Measurements from ENCODE around the gene GRIA3.
"Not testable (repeated sequence)": the region's sequence is repeated elsewhere in the genome, so short reads cannot be mapped to it uniquely, and the experiment has no call there.

GRIA3 gene

DNA sequence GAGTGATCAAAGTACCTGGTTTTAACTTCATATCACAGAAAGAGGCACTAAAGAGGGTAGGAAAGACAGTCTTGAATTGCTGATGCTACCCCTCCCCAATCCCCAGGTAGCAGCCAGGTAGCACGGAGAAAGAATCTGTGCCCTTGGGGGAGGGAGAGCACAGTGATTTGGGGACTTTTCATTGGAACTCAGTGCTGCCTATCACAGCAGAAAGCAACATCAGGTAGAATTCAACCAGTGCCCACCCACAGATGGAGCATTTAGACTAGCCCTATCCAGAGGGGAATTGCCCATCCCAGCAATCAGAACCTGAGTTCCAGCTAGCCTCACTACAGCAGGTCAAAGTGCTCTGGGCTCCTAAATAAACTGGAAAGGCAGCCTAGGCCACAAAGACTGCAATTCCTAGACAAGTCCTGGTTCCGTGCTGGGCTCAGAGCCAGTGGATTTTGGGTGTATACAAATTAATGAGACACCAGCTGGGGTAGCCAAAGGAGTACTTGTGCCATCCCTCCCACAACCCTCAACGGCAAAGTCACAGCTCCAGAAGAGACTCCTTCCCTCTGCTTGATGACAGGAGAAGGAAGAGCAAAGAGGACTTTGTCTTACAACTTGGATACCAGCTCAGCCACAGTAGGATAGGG is 320.7 kb downstream of the GRIA3 start:
- no peaks in the 10 kb centered on the region for H3K4me1 ChIP-seq (ENCODE audit: insufficient read depth, low read length)
- H3K9ac ChIP-seq (ENCODE audit: low read length) = no peak overlapping the region

DNA sequence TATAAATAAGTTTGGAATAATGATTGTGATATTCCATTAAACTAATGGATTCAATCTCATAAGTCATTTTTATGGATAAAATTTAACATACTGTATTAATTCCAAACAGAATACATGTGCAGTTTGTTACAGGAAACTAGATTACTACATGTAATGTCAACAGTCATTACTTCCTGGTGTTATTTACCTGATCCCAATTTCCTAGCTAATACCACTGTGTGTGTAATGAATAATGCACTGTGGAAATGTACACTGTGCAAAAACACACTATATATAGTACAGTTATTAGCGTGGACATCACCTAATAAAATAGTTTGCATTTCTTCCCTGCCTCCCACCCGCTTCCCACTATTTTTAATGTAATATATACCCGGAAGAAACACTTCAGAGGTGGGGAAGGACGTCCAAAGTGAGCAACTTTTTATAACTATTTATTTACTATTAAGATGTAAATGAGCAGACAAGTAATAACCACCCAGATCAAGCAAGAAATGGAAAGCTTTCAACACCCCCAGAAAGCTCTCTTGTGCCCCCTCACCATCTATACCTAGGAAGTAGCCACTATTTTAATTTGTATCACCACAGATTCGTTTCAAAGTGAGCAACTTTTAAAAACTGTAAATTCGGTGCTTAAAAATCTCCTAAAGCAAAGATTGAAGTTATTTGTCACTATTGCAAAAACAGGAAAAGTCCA is 329.7 kb downstream of the GRIA3 start:
- Histone ChIP-seq H3K9me3 (ENCODE audit: low read length) (no peaks in the 10 kb centered on the region), H3K27me3 (ENCODE audit: control insufficient read depth in 1 of 2, insufficient read depth in 2 of 2, low read length in 2 of 2) (no peaks in the 10 kb centered on the region), H3K4me1 (ENCODE audit: insufficient read depth, low read length) (no peaks in the 10 kb centered on the region), H3K9ac (ENCODE audit: low read length) (no peak overlapping the region), H3K4me3 (ENCODE audit: low read depth in 1 of 2, low read length in 2 of 2) (no peak overlapping the region), H3K36me3 (ENCODE audit: insufficient read depth, low read length) (no peaks in the 10 kb centered on the region), H3K27ac (ENCODE audit: low read depth, low read length) (no peak overlapping the region)

More for the DNA sequence above, 320.7 kb downstream of the GRIA3 start:
- Histone ChIP-seq H3K27ac (ENCODE audit: low read depth, low read length) (no peak overlapping the region), H3K9me3 (ENCODE audit: low read length) (no peaks in the 10 kb centered on the region), H3K4me3 (ENCODE audit: low read depth in 1 of 2, low read length in 2 of 2) (no peak overlapping the region), H3K27me3 (ENCODE audit: control insufficient read depth in 1 of 2, insufficient read depth in 2 of 2, low read length in 2 of 2) (no peaks in the 10 kb centered on the region), H3K36me3 (ENCODE audit: insufficient read depth, low read length) (no peaks in the 10 kb centered on the region)

GRCh38 chrX:123514279-123514640 is 330.2 kb downstream of the GRIA3 start:
- not testable (repeated sequence) for H3K9ac ChIP-seq (ENCODE audit: low read length); H3K27ac ChIP-seq (ENCODE audit: low read depth, low read length); H3K4me3 ChIP-seq (ENCODE audit: low read depth in 1 of 2, low read length in 2 of 2); H3K9me3 ChIP-seq (ENCODE audit: low read length); H3K4me1 ChIP-seq (ENCODE audit: insufficient read depth, low read length); H3K27me3 ChIP-seq (ENCODE audit: control insufficient read depth in 1 of 2, insufficient read depth in 2 of 2, low read length in 2 of 2); H3K36me3 ChIP-seq (ENCODE audit: insufficient read depth, low read length)

GRCh38 chrX:123518791-123519190 is 334.7 kb downstream of the GRIA3 start:
- H3K4me3 ChIP-seq (ENCODE audit: low read depth in 1 of 2, low read length in 2 of 2) = no peak overlapping the region
- H3K27ac ChIP-seq (ENCODE audit: low read depth, low read length) = no peak overlapping the region
- no peaks in the 10 kb centered on the region for H3K36me3 ChIP-seq (ENCODE audit: insufficient read depth, low read length)
- no peaks in the 10 kb centered on the region for H3K27me3 ChIP-seq (ENCODE audit: control insufficient read depth in 1 of 2, insufficient read depth in 2 of 2, low read length in 2 of 2)
- H3K9me3 ChIP-seq (ENCODE audit: low read length) = no peaks in the 10 kb centered on the region
- H3K9ac ChIP-seq (ENCODE audit: low read length) = no peak overlapping the region
- H3K4me1 ChIP-seq (ENCODE audit: insufficient read depth, low read length) = no peaks in the 10 kb centered on the region

- H3K27me3 ChIP-seq (ENCODE audit: control insufficient read depth in 1 of 2, insufficient read depth in 2 of 2, low read length in 2 of 2) = no peaks in the 10 kb centered on the region
- no peak overlapping the region for H3K27ac ChIP-seq (ENCODE audit: low read depth, low read length)
- no peaks in the 10 kb centered on the region for H3K36me3 ChIP-seq (ENCODE audit: insufficient read depth, low read length)
- H3K4me1 ChIP-seq (ENCODE audit: insufficient read depth, low read length) = no peaks in the 10 kb centered on the region
- no peak overlapping the region for H3K4me3 ChIP-seq (ENCODE audit: low read depth in 1 of 2, low read length in 2 of 2)
- no peaks in the 10 kb centered on the region for H3K9me3 ChIP-seq (ENCODE audit: low read length)
- no peak overlapping the region for H3K9ac ChIP-seq (ENCODE audit: low read length)
Observed at GRCh38 chrX:123525123-123525725, 341.1 kb downstream of the GRIA3 start.

GRCh38 chrX:123530726-123531125 is 346.6 kb downstream of the GRIA3 start:
- not testable (repeated sequence) for H3K27me3 ChIP-seq (ENCODE audit: control insufficient read depth in 1 of 2, insufficient read depth in 2 of 2, low read length in 2 of 2); H3K9me3 ChIP-seq (ENCODE audit: low read length); H3K4me1 ChIP-seq (ENCODE audit: insufficient read depth, low read length); H3K9ac ChIP-seq (ENCODE audit: low read length); H3K36me3 ChIP-seq (ENCODE audit: insufficient read depth, low read length); H3K27ac ChIP-seq (ENCODE audit: low read depth, low read length); H3K4me3 ChIP-seq (ENCODE audit: low read depth in 1 of 2, low read length in 2 of 2)
